ENCODE measurements around the gene OR2C3. TPM values are rescaled to one million over a fixed set of nuclear protein-coding genes. Genes with fewer than 3 reads are reported as not detected.

The OR2C3 gene
- total and polyA plus RNA-seq, 4 donors, result under 0.01 to 0.03 TPM; not detected in 2

DNA sequence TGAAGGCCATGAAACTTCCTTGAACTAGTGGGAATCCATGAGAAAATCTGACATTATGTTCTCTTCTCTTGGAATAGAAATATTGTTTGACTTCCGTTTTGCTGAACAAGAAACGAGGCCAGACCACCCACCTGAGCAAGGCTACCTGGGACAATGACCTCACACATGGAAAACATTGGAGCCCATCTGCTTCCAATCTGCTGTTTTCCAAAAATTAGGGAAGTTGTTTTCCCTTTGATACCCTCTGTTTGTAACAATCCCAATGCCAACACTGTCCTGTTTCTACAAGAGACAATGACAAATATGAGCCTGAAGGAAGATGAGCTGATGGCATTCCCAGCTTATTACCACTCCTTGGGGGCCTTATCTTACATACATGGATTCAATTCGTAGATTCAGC lies 29.4 kb downstream of the OR2C3 start:
- TF ChIP-seq, protein P1, sequence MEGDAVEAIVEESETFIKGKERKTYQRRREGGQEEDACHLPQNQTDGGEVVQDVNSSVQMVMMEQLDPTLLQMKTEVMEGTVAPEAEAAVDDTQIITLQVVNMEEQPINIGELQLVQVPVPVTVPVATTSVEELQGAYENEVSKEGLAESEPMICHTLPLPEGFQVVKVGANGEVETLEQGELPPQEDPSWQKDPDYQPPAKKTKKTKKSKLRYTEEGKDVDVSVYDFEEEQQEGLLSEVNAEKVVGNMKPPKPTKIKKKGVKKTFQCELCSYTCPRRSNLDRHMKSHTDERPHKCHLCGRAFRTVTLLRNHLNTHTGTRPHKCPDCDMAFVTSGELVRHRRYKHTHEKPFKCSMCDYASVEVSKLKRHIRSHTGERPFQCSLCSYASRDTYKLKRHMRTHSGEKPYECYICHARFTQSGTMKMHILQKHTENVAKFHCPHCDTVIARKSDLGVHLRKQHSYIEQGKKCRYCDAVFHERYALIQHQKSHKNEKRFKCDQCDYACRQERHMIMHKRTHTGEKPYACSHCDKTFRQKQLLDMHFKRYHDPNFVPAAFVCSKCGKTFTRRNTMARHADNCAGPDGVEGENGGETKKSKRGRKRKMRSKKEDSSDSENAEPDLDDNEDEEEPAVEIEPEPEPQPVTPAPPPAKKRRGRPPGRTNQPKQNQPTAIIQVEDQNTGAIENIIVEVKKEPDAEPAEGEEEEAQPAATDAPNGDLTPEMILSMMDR (IDR thresholded peaks at IDR 0.05; ENCODE audit: control extremely low read depth, extremely low read depth), result no peak
- Histone ChIP-seq H3K27ac (ENCODE audit: low read depth in 1 of 2, low read length in 1 of 2) (no peak overlapping the region), H3K4me3 (no peak overlapping the region), H3K4me1 (ENCODE audit: control insufficient read depth in 5 of 5, insufficient read depth in 5 of 5, low read length in 5 of 5) (no peaks in the 10 kb centered on the region), H3K9ac (ENCODE audit: insufficient read depth in 1 of 2, low read length in 2 of 2) (no peak overlapping the region), H3K27me3 (ENCODE audit: control insufficient read depth in 3 of 3, insufficient read depth in 3 of 3, low read length in 2 of 3) (no peaks in the 10 kb centered on the region), H3K9me3 (ENCODE audit: control insufficient read depth in 4 of 4, insufficient read depth in 3 of 4, low read length in 3 of 4) (peaks cover 0 to 3% (median 0%) of the 10 kb centered on the region in 4 donors), H3K36me3 (ENCODE audit: control insufficient read depth in 4 of 4, insufficient read depth in 4 of 4, low read length in 4 of 4) (no peaks in the 10 kb centered on the region)
- DNase-seq (no peak), ATAC-seq (ENCODE audit: insufficient read depth, low FRiP score) (no peak)
- WGBS, 2 donors, result 34 to 56% methylated on average over 3 of the region's 3 CpGs

DNA sequence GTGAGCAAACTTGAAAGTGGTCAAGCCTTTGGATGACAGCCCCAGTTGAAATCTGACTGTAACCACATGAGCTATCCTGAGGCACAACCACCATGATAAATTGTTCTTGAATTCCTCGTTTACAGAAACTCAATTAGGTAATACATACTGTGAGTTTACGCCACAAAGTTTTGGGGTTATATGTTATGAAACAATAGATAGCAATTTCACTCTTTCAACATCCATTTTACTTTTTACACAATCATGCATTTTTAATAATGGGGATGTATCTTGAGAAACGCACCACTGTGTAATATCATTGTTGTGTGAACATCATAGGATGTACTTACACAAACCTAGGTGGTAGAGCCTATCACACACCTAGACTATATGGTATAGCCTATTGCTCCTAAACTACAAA lies 35.4 kb downstream of the OR2C3 start:
- no peak for ATAC-seq (ENCODE audit: insufficient read depth, low FRiP score)
- Histone ChIP-seq H3K9ac (ENCODE audit: insufficient read depth in 1 of 2, low read length in 2 of 2) (no peak overlapping the region), H3K27me3 (ENCODE audit: control insufficient read depth in 3 of 3, insufficient read depth in 3 of 3, low read length in 2 of 3) (peaks cover 0 to 6% (median 3%) of the 10 kb centered on the region in 3 donors), H3K4me3 (no peak overlapping the region), H3K27ac (ENCODE audit: low read depth in 1 of 2, low read length in 1 of 2) (no peak overlapping the region), H3K36me3 (ENCODE audit: control insufficient read depth in 4 of 4, insufficient read depth in 4 of 4, low read length in 4 of 4) (no peaks in the 10 kb centered on the region), H3K4me1 (ENCODE audit: control insufficient read depth in 5 of 5, insufficient read depth in 5 of 5, low read length in 5 of 5) (no peaks in the 10 kb centered on the region), H3K9me3 (ENCODE audit: control insufficient read depth in 4 of 4, insufficient read depth in 3 of 4, low read length in 3 of 4) (peaks cover 0 to 3% (median 0%) of the 10 kb centered on the region in 4 donors)
- TF ChIP-seq, protein P1 (IDR thresholded peaks at IDR 0.05; ENCODE audit: control extremely low read depth, extremely low read depth), result no peak
- WGBS, 2 donors, result 41 to 54% methylated on average over 3 of the region's 3 CpGs
- DNase-seq, result no peak

DNA sequence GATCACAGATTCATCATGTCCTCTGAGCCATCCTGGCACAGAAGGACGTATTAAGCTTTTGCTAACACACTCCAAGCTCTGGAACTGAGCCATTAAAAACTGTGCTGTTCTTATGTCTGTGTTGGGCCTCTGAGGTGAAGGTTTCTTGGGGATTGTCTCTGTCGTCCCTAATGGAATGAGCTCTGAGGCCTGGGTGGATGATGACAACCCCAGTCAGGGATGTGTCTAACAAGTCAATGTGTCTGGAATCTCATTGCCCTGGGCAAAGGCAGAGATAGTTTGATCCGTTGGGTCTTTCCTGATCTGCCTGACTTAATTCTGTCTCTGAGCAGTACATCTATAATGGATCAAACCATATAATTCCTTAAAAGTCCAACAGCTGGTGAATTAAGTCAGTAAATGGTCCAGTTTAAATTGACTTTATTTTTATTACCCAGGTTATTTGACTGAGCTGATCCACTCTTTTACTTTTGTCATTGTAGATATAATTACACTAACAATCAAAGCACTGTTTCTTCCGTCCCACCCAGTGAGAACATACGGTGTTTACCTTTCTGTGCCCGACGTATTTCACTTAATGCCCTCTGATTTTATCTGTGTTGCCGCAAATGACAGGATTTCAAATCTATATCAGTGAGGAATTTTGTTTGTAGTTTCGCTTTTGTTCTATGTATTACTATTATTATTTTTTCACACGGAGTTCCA lies 39.5 kb downstream of the OR2C3 start:
- no peak for ATAC-seq (ENCODE audit: insufficient read depth, low FRiP score)
- TF ChIP-seq, protein P1 (IDR thresholded peaks at IDR 0.05; ENCODE audit: control extremely low read depth, extremely low read depth), result no peak
- Histone ChIP-seq H3K4me3 (no peak overlapping the region), H3K27ac (ENCODE audit: low read depth in 1 of 2, low read length in 1 of 2) (no peak overlapping the region), H3K36me3 (ENCODE audit: control insufficient read depth in 4 of 4, insufficient read depth in 4 of 4, low read length in 4 of 4) (no peaks in the 10 kb centered on the region), H3K9me3 (ENCODE audit: control insufficient read depth in 4 of 4, insufficient read depth in 3 of 4, low read length in 3 of 4) (no peaks in the 10 kb centered on the region), H3K27me3 (ENCODE audit: control insufficient read depth in 3 of 3, insufficient read depth in 3 of 3, low read length in 2 of 3) (peaks cover 0 to 18% (median 3%) of the 10 kb centered on the region in 3 donors), H3K9ac (ENCODE audit: insufficient read depth in 1 of 2, low read length in 2 of 2) (no peak overlapping the region), H3K4me1 (ENCODE audit: control insufficient read depth in 5 of 5, insufficient read depth in 5 of 5, low read length in 5 of 5) (no peaks in the 10 kb centered on the region)
- DNase-seq, result peak in 1 of 3 donors; percentile 12
- WGBS, 2 donors, result 65 to 79% methylated on average over 10 of the region's 10 CpGs

Data from lung (tissue), 12 donors.